Adrenal gland (tissue), 5 donors: ENCODE measurements around the gene KLHL29.

Experiments used
- POLR2A ChIP-seq, 2 donors: fragments of 450-650 bp; IDR thresholded peaks; one replicate each; pipeline ENCODE4 v1.6.1; 2017; ENCODE audit warnings: antibody characterized with exemption in 2 of 2, mild to moderate bottlenecking in 2 of 2, moderate library complexity in 1 of 2
- TF ChIP-seq, protein P1 (sequence below), 6 experiments: fragments of 450-650 bp in 4 of 6; fragments of 200-600 bp in 2 of 6; sonication (generic) in 1 of 6; IDR thresholded peaks; 1 replicate in 5 of 6; 2 replicates in 1 of 6; pipeline versions ENCODE4 v1.5.1 to v1.8.0; 2016 to 2021; ENCODE audit warnings: antibody characterized with exemption in 6 of 6, mild to moderate bottlenecking in 2 of 6, moderate library complexity in 1 of 6
- donor health status: DM: no; HTN: no; CAD: no.

DNA sequence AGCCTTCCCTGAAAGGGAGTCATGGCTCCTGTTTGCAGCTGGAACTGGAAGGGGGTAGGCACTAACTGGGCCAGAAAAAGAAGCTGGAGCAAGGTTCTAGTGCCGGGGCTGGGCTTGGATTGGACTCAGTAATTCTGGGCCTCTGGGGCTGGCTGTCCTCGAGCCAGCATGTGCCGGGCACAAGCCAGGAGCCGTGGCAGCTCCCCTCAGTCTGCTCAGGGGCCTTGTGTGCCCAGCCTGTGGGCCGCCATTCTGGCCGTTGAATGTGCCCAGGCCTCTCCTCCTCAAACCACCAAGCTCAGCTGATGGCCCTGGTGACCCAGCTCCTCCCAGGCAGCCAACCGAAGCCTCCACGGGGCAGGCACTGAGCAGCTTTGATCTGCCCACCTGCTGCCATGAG is 119.6 kb downstream of the KLHL29 start:
- TF ChIP-seq, protein P1, sequence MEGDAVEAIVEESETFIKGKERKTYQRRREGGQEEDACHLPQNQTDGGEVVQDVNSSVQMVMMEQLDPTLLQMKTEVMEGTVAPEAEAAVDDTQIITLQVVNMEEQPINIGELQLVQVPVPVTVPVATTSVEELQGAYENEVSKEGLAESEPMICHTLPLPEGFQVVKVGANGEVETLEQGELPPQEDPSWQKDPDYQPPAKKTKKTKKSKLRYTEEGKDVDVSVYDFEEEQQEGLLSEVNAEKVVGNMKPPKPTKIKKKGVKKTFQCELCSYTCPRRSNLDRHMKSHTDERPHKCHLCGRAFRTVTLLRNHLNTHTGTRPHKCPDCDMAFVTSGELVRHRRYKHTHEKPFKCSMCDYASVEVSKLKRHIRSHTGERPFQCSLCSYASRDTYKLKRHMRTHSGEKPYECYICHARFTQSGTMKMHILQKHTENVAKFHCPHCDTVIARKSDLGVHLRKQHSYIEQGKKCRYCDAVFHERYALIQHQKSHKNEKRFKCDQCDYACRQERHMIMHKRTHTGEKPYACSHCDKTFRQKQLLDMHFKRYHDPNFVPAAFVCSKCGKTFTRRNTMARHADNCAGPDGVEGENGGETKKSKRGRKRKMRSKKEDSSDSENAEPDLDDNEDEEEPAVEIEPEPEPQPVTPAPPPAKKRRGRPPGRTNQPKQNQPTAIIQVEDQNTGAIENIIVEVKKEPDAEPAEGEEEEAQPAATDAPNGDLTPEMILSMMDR (IDR thresholded peaks at IDR 0.05): no peak
- no peak for TF ChIP-seq POLR2A (IDR thresholded peaks at IDR 0.05)
